Cortex of kidney (tissue), 1 donor: ENCODE results near the gene TENM4.

Source experiments
- DNase-seq: peaks from one replicate; lab custom pipeline; 2025; lab: John Stamatoyannopoulos, UW

Gene TENM4

GRCh38 chr11:78812513-78813293 is 628.1 kb downstream of the TENM4 start:
- no peak for DNase-seq

GRCh38 chr11:78810559-78811009 is 630.2 kb downstream of the TENM4 start:
- no peak for DNase-seq

DNA sequence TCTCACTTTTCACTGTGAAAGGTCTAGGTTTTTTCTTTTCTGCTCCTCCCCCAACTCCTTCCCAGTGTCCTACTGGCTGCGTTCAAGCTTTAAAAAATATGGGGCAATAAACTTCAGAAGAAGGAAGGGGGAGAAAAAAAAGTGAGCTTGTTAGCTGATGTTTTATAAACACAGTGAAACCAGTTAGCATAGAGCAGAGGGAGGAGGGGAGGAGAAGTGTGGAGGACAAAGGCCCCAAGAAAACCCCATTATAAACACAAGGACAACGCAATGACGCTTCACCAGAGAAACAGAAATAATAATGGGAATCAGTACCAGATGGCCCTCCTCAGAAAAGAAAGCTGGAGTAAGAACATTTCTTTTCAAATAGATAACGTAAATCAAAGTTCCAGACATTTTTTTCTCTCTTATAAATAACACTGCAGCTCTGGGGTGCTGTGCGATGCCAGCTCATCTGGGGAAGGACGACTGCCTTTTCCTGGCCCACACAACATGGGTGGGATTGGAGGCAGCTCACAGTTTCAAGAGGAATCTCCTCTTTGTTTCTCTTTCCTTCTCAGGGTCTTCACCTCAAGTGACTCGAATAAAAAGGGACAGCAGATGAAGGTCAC is 630.8 kb downstream of the TENM4 start:
- DNase-seq: no peak

DNA sequence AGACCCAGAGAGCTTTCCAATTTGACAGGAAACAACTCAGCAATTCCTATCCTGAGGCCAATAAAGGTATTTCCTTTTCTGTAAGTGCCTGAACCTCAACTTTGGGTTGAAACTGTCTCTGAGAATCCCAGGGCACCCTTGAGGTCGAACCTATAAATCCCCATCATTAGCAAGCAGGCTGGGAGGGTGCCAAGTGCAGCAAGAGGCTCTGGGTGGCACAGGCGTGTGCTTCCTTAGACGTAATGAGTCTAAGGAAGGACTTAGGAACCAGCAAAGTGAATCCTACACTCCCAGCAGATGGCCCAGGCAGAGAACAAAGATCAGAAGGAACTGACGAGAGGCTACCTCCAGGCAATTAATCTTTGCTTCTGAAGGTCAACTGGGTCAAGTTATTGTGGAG is 631.9 kb downstream of the TENM4 start:
- DNase-seq: no peak

GRCh38 chr11:78807351-78807750 is 633.5 kb downstream of the TENM4 start:
- DNase-seq: no peak

DNA sequence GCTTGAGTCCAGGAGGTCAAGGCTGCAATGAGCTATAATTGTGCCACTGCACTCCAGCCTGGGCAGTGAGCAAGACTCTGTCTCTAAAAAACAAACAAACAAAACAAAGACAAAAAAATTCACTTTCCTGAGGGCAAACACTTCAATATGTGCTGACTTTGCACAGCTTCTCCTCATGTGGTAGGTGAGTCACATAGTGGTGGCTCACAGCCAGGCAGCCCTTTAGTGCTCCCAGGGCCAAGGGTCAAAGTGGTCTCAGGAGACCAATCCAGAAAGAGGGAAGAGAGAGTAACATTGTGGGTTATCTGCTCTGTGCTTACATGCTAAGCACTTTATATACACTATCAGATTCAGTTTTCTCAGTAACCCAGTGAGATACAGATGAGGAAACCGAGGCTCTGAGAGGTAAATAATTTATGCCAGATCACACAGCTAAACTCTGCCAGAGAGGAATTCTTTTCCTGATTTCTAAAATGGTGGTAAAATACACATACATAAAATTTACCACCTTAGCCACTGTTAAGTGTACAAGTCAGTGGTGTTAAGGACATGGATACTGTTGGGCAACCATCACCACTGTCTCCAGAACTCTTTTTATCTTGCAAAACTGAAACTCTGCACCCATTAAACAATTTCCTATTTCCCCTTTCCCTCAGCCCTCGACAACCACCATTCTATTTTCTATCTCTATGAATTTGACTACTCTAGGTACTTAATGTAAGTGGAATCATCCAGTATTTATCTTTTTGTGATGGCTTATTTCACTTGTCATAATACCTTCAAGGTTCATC is 634.4 kb downstream of the TENM4 start:
- no peak for DNase-seq

DNA sequence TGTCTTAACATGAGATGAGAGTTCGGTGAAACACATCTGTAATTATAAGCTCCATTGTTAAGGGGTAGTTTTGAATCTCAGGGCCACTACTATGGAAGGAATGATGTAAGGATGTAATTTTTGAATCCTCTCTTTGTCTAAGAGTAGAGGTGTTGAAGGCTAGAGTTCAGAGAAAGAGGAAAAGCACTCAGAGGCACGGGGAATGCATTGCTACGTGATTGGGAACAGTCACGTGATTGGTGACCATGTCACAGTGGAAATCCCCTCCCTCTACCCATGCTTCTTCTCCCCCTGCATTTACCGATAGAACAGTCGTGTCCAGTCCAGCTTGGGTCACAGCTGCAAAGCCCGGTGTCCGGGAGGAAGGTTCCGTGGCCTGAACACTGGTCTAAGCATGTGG is 635.8 kb downstream of the TENM4 start:
- no peak for DNase-seq

GRCh38 chr11:78803995-78804394 is 636.8 kb downstream of the TENM4 start:
- DNase-seq: no peak

GRCh38 chr11:78802058-78802761 is 638.6 kb downstream of the TENM4 start:
- no peak for DNase-seq

- no peak for DNase-seq
Observed at GRCh38 chr11:78801161-78801884, 639.5 kb downstream of the TENM4 start.

DNA sequence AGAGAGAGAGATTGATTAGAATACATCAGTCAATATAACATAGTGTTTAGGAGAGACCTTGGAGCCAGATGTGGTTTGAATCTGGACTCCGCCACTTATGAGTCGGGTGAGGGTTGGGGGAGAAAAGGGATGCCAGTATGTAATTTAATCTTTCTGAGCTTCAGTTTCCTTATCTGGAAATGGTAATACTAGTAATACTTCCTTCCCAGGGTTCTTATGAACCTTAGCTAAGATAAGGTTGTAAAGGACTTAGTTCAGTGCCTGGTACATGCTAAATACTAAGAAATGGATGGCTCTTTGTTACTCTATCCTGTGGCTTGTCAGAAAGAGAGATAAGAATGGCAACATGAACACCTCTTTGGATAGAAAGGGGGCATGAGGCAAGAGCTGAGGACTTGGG is 640.1 kb downstream of the TENM4 start:
- DNase-seq: no peak

DNA sequence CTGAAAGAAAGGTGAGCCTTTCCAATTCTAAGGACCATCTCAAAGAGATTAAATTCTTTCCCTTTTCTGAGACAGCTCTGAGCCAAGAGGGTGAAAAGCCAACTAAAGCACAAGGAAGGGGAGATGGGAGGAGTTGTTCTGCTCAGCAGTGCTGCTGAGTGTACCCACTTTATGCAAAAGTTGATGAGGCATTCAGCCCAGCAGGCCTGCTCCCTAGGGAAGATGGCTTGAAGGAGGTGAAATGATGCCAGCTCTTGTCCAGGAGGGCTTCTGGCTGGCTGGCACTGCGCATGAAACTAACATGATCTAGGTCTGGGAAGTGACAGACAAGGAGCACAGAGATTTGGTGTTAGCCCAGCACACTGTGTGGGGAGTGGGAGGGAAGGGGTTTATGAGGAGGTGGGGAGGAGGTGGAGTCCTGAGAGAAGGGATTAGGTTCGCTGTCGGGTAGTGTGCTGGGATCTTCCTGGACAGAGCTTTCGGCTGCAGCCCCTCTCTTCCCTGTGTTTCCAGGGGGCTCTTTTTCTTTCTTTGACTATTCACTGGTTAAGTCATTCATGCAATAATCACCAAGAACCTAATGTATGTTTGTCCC is 640.6 kb downstream of the TENM4 start:
- no peak for DNase-seq

DNA sequence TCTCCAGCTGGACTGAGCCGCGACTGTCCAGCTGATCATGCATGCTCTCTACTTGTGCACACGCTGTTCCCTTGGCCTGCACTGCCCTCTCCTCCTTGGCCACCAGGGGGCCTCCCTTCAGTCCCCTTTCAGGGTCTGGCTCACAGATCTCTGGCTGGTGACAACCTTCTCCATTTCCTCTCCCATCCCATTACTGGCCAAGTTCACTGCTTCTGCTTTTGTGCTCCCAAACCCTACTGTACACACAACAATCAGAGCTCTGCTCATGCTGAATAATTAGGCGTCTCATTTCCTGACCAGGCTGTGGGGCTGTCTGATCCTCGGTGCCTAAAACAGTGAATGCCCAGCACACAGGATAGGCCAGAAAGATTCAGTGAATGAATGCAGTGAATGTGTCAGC is 642.2 kb downstream of the TENM4 start:
- no peak for DNase-seq

DNA sequence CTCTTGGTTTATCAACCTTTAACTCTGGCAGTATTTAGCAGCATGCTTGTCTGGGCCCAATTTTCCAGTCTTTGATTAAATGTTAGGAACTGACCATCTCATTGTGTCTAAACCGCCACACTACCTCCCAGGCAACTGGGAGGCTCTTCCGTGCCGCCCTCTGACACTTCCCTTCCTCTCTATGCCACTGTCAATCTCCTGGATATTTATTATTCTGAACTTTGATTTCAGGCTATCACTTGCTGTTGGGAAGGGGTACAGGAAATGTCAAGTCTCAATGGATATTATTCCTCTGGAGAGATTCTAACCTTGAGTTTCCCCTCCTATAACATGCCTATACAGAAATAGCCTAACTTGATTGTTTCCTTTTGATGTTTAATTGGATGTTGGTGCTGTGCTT is 643.3 kb downstream of the TENM4 start:
- DNase-seq: no peak

- DNase-seq: no peak
Observed at GRCh38 chr11:78796956-78797355, 643.9 kb downstream of the TENM4 start.

DNA sequence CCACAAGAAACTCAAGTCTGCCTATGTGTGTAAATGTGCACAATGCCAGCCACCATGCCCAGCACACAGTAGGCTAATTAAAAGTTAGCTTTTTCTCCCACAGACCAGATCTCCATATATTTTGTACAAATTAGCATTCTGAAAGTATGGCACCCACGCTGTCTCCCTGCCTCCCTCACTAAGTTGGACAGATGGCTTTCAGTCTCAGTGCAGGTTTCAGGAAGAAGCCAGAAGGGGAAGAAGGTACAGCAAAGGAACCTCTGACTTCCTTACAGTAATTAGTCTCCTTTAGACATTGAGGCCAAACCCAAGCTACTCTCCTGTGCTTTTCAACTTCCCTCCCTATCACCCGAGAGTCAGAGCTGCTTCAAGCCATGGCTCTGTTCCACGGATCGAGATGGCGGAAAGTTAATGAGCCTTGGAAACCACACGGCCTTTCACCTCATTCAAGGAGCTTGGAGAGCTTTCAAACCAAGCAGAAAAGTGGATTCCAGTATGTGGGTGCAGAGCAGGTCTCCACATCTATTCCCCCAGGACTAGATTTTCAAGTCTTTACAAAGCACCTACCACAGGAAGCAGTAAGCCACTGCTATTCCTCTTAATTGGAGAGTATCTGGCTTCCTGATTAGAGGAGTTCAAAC is 645.1 kb downstream of the TENM4 start:
- DNase-seq: no peak

GRCh38 chr11:78791964-78792363 is 648.9 kb downstream of the TENM4 start:
- DNase-seq: no peak

GRCh38 chr11:78791254-78791653 is 649.6 kb downstream of the TENM4 start:
- no peak for DNase-seq

DNA sequence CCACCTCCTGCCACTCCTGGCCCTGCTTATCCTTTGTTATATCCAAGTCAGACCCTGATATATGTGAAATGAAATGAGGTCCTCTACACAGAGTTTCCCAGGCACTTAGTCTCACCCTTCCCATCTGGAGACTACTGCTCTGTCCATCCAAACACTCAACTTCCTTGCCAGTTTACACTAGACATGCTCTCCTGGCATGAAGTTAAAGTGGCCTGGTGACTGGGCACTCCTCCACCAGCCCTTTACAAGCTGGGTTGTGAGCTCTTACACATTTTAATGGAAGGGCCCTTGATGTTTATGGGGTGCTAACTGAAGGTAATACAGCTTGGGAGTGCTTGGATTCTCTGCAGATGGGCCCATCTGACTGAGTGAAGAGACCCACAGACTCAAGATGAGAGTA is 650.0 kb downstream of the TENM4 start:
- DNase-seq: no peak

DNA sequence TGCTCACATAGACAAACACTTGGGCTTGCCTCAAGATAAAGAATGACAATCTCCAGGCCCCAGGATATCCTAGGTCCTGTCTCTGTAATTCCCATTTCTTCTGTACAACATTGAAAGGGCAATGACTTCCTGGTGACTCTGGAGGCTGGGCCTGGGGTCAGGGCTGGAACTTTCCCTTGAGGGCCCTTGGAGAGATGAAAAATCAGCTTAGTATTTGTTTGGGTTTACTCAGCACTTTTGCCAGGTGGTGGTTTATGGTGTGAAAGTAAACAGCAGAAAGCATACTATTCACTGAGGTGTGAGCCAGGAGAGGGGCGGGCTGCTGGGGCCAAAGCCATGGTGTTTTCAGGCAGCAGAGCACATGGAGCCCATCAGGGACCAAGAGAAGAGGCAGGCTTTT is 651.5 kb downstream of the TENM4 start:
- DNase-seq: no peak

GRCh38 chr11:78788533-78788932 is 652.3 kb downstream of the TENM4 start:
- DNase-seq: no peak
